SU-DHL-6 (cell line): ENCODE measurements around the gene SLC6A20.

Source experiments
- EZH2phosphoT487 ChIP-seq: fragments of 200-600 bp; sonication (generic), shearing (Covaris generic); conservative IDR thresholded peaks from 2 replicates; pipeline ENCODE4 v1.6.1; 2018; ENCODE audit warnings: mild to moderate bottlenecking, antibody characterized with exemption, low read length, moderate library complexity, mixed read lengths
- TF ChIP-seq, protein P1 (sequence below): fragments of 200-600 bp; sonication (generic); IDR thresholded peaks from one replicate; pipeline ENCODE4 v1.5.1; 2017; ENCODE audit warnings: antibody characterized with exemption, mild to moderate bottlenecking, low read length, moderate library complexity; ENCODE audit not compliant: insufficient read depth, poor library complexity, severe bottlenecking

DNA sequence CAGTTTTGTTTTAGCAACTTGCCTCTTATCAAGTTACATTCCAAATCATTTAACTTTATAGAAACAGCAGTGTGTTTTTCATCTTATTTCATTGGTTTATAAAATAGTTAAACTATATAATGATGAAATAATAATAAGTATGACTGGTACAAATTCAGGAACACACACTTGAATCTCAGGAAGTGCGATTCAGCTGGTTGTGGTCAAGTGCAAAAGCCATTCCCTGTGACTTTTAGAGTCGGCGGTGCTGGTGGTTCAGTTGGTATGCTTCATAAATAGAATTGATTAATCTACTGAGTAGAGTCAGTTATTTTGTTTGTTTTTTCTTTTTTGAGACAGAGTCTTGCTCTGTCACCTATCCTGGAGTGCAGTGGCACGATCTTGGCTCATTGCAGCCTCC, 84.4 kb downstream of the SLC6A20 start:
- TF ChIP-seq, protein P1, sequence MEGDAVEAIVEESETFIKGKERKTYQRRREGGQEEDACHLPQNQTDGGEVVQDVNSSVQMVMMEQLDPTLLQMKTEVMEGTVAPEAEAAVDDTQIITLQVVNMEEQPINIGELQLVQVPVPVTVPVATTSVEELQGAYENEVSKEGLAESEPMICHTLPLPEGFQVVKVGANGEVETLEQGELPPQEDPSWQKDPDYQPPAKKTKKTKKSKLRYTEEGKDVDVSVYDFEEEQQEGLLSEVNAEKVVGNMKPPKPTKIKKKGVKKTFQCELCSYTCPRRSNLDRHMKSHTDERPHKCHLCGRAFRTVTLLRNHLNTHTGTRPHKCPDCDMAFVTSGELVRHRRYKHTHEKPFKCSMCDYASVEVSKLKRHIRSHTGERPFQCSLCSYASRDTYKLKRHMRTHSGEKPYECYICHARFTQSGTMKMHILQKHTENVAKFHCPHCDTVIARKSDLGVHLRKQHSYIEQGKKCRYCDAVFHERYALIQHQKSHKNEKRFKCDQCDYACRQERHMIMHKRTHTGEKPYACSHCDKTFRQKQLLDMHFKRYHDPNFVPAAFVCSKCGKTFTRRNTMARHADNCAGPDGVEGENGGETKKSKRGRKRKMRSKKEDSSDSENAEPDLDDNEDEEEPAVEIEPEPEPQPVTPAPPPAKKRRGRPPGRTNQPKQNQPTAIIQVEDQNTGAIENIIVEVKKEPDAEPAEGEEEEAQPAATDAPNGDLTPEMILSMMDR = no peak
- no peak for TF ChIP-seq EZH2phosphoT487
